ENCODE measurements around the gene KRTAP4-16.

- TF ChIP-seq, protein P1, sequence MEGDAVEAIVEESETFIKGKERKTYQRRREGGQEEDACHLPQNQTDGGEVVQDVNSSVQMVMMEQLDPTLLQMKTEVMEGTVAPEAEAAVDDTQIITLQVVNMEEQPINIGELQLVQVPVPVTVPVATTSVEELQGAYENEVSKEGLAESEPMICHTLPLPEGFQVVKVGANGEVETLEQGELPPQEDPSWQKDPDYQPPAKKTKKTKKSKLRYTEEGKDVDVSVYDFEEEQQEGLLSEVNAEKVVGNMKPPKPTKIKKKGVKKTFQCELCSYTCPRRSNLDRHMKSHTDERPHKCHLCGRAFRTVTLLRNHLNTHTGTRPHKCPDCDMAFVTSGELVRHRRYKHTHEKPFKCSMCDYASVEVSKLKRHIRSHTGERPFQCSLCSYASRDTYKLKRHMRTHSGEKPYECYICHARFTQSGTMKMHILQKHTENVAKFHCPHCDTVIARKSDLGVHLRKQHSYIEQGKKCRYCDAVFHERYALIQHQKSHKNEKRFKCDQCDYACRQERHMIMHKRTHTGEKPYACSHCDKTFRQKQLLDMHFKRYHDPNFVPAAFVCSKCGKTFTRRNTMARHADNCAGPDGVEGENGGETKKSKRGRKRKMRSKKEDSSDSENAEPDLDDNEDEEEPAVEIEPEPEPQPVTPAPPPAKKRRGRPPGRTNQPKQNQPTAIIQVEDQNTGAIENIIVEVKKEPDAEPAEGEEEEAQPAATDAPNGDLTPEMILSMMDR (IDR thresholded peaks at IDR 0.05), result no peak
- TF ChIP-seq EZH2 (IDR thresholded peaks at IDR 0.05; ENCODE audit: borderline replicate concordance, insufficient read depth, low read depth, low read length, poor library complexity, severe bottlenecking), result no peak
Measured at GRCh38 chr17:41065829-41066624, 36.0 kb downstream of the KRTAP4-16 start, which contains the start of gene KRTAP2-4.

All from B cell (primary cell).